Suprapubic skin (tissue), 4 donors: ENCODE results near the gene NPDC1. TPM values are rescaled to one million over a fixed set of nuclear protein-coding genes. Genes with fewer than 3 reads are reported as not detected.
A peak's percentile ranks its signal among the peaks of the same experiment; 100 is the strongest.

Experiments used
- DNase-seq, 2 donors: peaks; one replicate each; pipeline ENCODE4 v3.0.0-alpha.2; 2019; ENCODE audit warnings: low spot score in 2 of 2
- H3K27ac ChIP-seq: fragments of 200-600 bp; sonication (generic); one replicate; pipeline ENCODE4 v1.5.1; 2019
- H3K27me3 ChIP-seq: fragments of 200-600 bp; sonication (generic); one replicate; pipeline ENCODE4 v1.5.1; 2019
- H3K36me3 ChIP-seq: fragments of 200-600 bp; sonication (generic); one replicate; pipeline ENCODE4 v1.5.1; 2019
- H3K4me1 ChIP-seq: fragments of 200-600 bp; sonication (generic); one replicate; pipeline ENCODE4 v1.5.1; 2019
- H3K4me3 ChIP-seq: fragments of 200-600 bp; sonication (generic); one replicate; pipeline ENCODE4 v1.5.1; 2019; ENCODE audit warnings: mild to moderate bottlenecking
- H3K9me3 ChIP-seq: fragments of 200-600 bp; sonication (generic); one replicate; pipeline ENCODE4 v1.5.1; 2019
- CTCF ChIP-seq, 2 donors: fragments of 200-600 bp in 1 of 2; fragments of 450-650 bp in 1 of 2; sonication (generic) in 1 of 2; IDR thresholded peaks; one replicate each; pipeline ENCODE4 v1.5.1; 2016 to 2019; ENCODE audit warnings: antibody characterized with exemption in 2 of 2, mild to moderate bottlenecking in 1 of 2, moderate library complexity in 1 of 2
- EP300 ChIP-seq: sonication (generic); formaldehyde crosslinking; IDR thresholded peaks from one replicate; pipeline ENCODE4 v1.6.1; 2017; ENCODE audit warnings: antibody characterized with exemption
- POLR2A ChIP-seq, 2 donors: fragments of 450-650 bp; IDR thresholded peaks; one replicate each; pipeline ENCODE4 v1.6.1; 2017; ENCODE audit warnings: antibody characterized with exemption in 2 of 2, mild to moderate bottlenecking in 2 of 2, moderate library complexity in 2 of 2
- POLR2AphosphoS5 ChIP-seq, 3 donors: sonication (generic); formaldehyde crosslinking; IDR thresholded peaks; one replicate each; pipeline ENCODE4 v1.6.1; 2017; ENCODE audit warnings: antibody characterized with exemption in 3 of 3
- WGBS: methylation state at CpG from one replicate; pipeline ENCODE4 v1.1.5; 2018; 5-methylcytosine and 5-hydroxymethylcytosine counted together
- total RNA-seq, 4 donors: library from RNA; depleted of rRNA; stranded (reverse); fragments of >200 nt; gene quantifications; one replicate each; pipeline ENCODE4 v1.1.0, GENCODE V29; 2016

Gene NPDC1
- total RNA-seq, 4 donors from 2014 or later = 22.2 to 64.0 (median 47.3) TPM

- H3K4me1 ChIP-seq = peaks cover 72% of the 10 kb centered on the region
- WGBS = 94% methylated on average over 21 of the region's 26 CpGs
Observed at GRCh38 chr9:137066096-137066861, 20.3 kb upstream of the NPDC1 start.

GRCh38 chr9:137065336-137065967 lies 19.5 kb upstream of the NPDC1 start:
- H3K4me3 ChIP-seq = no peak overlapping the region
- no peaks in the 10 kb centered on the region for H3K36me3 ChIP-seq
- no peak overlapping the region for H3K27ac ChIP-seq
- peaks cover 64% of the 10 kb centered on the region for H3K4me1 ChIP-seq
- WGBS = 90% methylated on average over 15 of the region's 23 CpGs
- peaks cover 18% of the 10 kb centered on the region for H3K27me3 ChIP-seq
- TF ChIP-seq POLR2AphosphoS5 (IDR thresholded peaks at IDR 0.05) = no peak
- TF ChIP-seq CTCF (IDR thresholded peaks at IDR 0.05) = no peak
- no peak for DNase-seq
- no peaks in the 10 kb centered on the region for H3K9me3 ChIP-seq

More at GRCh38 chr9:137066096-137066861, 20.3 kb upstream of the NPDC1 start:
- DNase-seq = no peak
- no peak overlapping the region for H3K4me3 ChIP-seq
- TF ChIP-seq EP300 (no peak), POLR2AphosphoS5 (IDR thresholded peaks at IDR 0.05) (no peak), CTCF (IDR thresholded peaks at IDR 0.05) (no peak), POLR2A (IDR thresholded peaks at IDR 0.05) (no peak)
- no peak overlapping the region for H3K27ac ChIP-seq
- no peaks in the 10 kb centered on the region for H3K9me3 ChIP-seq
- H3K27me3 ChIP-seq = peaks cover 18% of the 10 kb centered on the region
- H3K36me3 ChIP-seq = no peaks in the 10 kb centered on the region

GRCh38 chr9:137064880-137065164 lies 18.8 kb upstream of the NPDC1 start:
- no peaks in the 10 kb centered on the region for H3K36me3 ChIP-seq
- H3K27ac ChIP-seq = no peak overlapping the region
- 53% methylated on average over 4 of the region's 12 CpGs for WGBS
- H3K4me1 ChIP-seq = peaks cover 59% of the 10 kb centered on the region
- H3K27me3 ChIP-seq = peaks cover 15% of the 10 kb centered on the region
- H3K9me3 ChIP-seq = no peaks in the 10 kb centered on the region
- no peak for DNase-seq
- H3K4me3 ChIP-seq = no peak overlapping the region
- no peak for TF ChIP-seq POLR2A (IDR thresholded peaks at IDR 0.05)
- TF ChIP-seq EP300 = no peak
- no peak for TF ChIP-seq POLR2AphosphoS5 (IDR thresholded peaks at IDR 0.05)
- TF ChIP-seq CTCF (IDR thresholded peaks at IDR 0.05) = no peak

- WGBS = no CpG with 5 or more reads among the region's 55 CpGs
- no peak for DNase-seq
Observed at GRCh38 chr9:137064027-137064879, 18.3 kb upstream of the NPDC1 start.

More at GRCh38 chr9:137064027-137064879, 18.3 kb upstream of the NPDC1 start:
- Histone ChIP-seq H3K27me3 (peaks cover 9% of the 10 kb centered on the region), H3K9me3 (no peaks in the 10 kb centered on the region), H3K27ac (no peak overlapping the region), H3K4me1 (peaks cover 54% of the 10 kb centered on the region), H3K4me3 (no peak overlapping the region), H3K36me3 (no peaks in the 10 kb centered on the region)
- no peak for TF ChIP-seq POLR2AphosphoS5 (IDR thresholded peaks at IDR 0.05)
- TF ChIP-seq CTCF (IDR thresholded peaks at IDR 0.05) = peak; percentile 84 to 99
- TF ChIP-seq POLR2A (IDR thresholded peaks at IDR 0.05) = no peak
